ENCODE measurements around the gene EVA1B.
A peak's percentile ranks its signal among the peaks of the same experiment; 100 is the strongest.

DNA sequence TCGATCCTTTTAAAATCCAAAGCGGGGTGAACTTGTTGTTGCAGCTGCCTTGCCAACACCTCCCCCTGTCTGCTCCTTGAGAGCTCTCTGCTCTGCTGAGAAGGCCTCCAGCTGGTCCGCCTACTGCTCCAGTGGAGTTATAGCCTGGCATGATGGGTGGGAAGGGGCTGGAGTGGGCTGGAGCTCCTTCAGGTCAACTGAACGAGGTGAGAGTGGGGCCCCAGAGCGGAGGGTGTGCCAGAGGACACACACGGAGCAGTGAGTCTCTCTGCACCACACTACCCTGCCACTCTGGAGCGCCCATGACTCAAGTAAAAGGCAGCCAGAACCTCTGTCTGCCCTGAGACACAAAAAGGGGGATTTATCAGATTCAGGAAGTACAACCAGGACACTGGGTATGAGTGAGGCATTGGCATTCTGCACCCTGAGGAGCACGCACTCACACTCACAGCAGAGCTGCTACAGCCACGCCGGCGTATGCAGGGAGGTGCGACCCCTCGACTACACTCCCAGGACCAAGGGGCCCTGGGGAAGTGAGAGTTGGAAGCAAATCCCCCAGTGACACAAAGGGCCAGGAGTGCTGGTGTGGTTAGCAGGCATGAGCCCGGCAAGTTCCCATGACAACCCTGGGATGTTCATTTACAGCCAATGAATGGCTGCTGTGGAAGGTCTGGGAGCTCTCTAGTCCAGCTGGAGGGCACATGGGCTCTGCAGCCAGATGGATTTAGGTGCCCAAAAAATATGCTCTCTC lies 28.0 kb upstream of the EVA1B start:
- TF ChIP-seq, protein P1, sequence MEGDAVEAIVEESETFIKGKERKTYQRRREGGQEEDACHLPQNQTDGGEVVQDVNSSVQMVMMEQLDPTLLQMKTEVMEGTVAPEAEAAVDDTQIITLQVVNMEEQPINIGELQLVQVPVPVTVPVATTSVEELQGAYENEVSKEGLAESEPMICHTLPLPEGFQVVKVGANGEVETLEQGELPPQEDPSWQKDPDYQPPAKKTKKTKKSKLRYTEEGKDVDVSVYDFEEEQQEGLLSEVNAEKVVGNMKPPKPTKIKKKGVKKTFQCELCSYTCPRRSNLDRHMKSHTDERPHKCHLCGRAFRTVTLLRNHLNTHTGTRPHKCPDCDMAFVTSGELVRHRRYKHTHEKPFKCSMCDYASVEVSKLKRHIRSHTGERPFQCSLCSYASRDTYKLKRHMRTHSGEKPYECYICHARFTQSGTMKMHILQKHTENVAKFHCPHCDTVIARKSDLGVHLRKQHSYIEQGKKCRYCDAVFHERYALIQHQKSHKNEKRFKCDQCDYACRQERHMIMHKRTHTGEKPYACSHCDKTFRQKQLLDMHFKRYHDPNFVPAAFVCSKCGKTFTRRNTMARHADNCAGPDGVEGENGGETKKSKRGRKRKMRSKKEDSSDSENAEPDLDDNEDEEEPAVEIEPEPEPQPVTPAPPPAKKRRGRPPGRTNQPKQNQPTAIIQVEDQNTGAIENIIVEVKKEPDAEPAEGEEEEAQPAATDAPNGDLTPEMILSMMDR (optimal IDR thresholded peaks at IDR 0.05 in 1 of 3, IDR thresholded peaks at IDR 0.05 in 1 of 3, conservative IDR thresholded peaks at IDR 0.05 in 1 of 3; ENCODE audit: extremely low read depth in 1 of 3, insufficient read depth in 2 of 3, low read length in 3 of 3) = peak in 1 of 3 experiments; percentile 8
- no peak for TF ChIP-seq EZH2 (IDR thresholded peaks at IDR 0.05; ENCODE audit: low read length)
